Hematopoietic multipotent progenitor cell treated with erythropoietin and hydrocortisone succinate and interleukin-3 and kit ligand, for 4 days (in vitro differentiated cells): ENCODE results near the gene LHX3.
"Not testable (repeated sequence)": the region's sequence is repeated elsewhere in the genome, so short reads cannot be mapped to it uniquely, and the experiment has no call there.

Source experiments
- DNase-seq: peaks from one replicate; pipeline ENCODE4 v3.0.0-alpha.2; 2015

LHX3 gene

GRCh38 chr9:136240941-136241340 is 36.0 kb upstream of the LHX3 start:
- DNase-seq, result no peak

GRCh38 chr9:136239983-136240330 is 35.0 kb upstream of the LHX3 start:
- DNase-seq, result peak; percentile 40

GRCh38 chr9:136239135-136239982 is 34.4 kb upstream of the LHX3 start:
- no peak for DNase-seq

- no peak for DNase-seq
These were observed 33.4 kb upstream of the LHX3 start for GRCh38 chr9:136238342-136238732.

- DNase-seq, result peak; percentile 98
These were observed 32.8 kb upstream of the LHX3 start for GRCh38 chr9:136237486-136238341.

- not testable (repeated sequence) for DNase-seq
These were observed 31.8 kb upstream of the LHX3 start for GRCh38 chr9:136236471-136237410.

GRCh38 chr9:136235709-136236455 is 31.0 kb upstream of the LHX3 start:
- no peak for DNase-seq

- no peak for DNase-seq
These were observed 30.2 kb upstream of the LHX3 start for GRCh38 chr9:136235171-136235570.

GRCh38 chr9:136234597-136234996 is 29.7 kb upstream of the LHX3 start:
- DNase-seq, result peak; percentile 33

- DNase-seq, result no peak
These were observed 28.9 kb upstream of the LHX3 start for GRCh38 chr9:136233868-136234267.

- peak; percentile 46 for DNase-seq
These were observed 28.5 kb upstream of the LHX3 start for GRCh38 chr9:136233411-136233810.

- peak; percentile 57 for DNase-seq
These were observed 28.0 kb upstream of the LHX3 start for GRCh38 chr9:136232969-136233368.

- DNase-seq, result peak; percentile 92
These were observed 26.8 kb upstream of the LHX3 start for GRCh38 chr9:136231478-136232297.

- DNase-seq, result no peak
These were observed 25.8 kb upstream of the LHX3 start for GRCh38 chr9:136230773-136231172.

- peak; percentile 66 for DNase-seq
These were observed 25.4 kb upstream of the LHX3 start for GRCh38 chr9:136230365-136230764.

- no peak for DNase-seq
These were observed 24.5 kb upstream of the LHX3 start for GRCh38 chr9:136229096-136230065.

- no peak for DNase-seq
These were observed 23.4 kb upstream of the LHX3 start for GRCh38 chr9:136228107-136228875.

- no peak for DNase-seq
These were observed 21.9 kb upstream of the LHX3 start for GRCh38 chr9:136226680-136227407.
